OCI-LY7 (cell line): ENCODE results near the gene SCRT2. TPM values are rescaled to one million over a fixed set of nuclear protein-coding genes. Genes with fewer than 3 reads are reported as not detected.

Source experiments
- BruUV-seq: library from RNA; stranded (reverse); fragments of 400-500 nt; replicated peaks from 2 replicates; lab custom pipeline; 2021; lab: Mats Ljungman, UMichigan
- CTCF ChIA-PET: fragments of 300-600 bp; sonication (Branson Sonifier 250); formaldehyde crosslinking; loops from one replicate; lab custom pipeline; 2022; ENCODE audit warnings: antibody characterized with exemption; ENCODE audit not compliant: unreplicated experiment; lab: Charles Lee
- POLR2A ChIA-PET: fragments of 300-600 bp; sonication (Branson Sonifier 250); formaldehyde crosslinking; loops from one replicate; lab custom pipeline; 2022; ENCODE audit warnings: antibody characterized with exemption; lab: Charles Lee
- DNase-seq: peaks from one replicate; pipeline ENCODE4 v3.0.0-alpha.2; 2015; ENCODE audit warnings: low spot score
- H2AFZ ChIP-seq: fragments of 200-600 bp; sonication (generic), shearing (Covaris generic); 2 replicates; pipeline ENCODE4 v1.6.1; 2014; ENCODE audit warnings: mild to moderate bottlenecking, antibody characterized with exemption, low read length, moderate library complexity
- H3K27ac ChIP-seq: fragments of 200-600 bp; sonication (generic); 2 replicates; pipeline ENCODE4 v1.5.1; 2014; ENCODE audit warnings: mixed run types, low read depth, mild to moderate bottlenecking, moderate library complexity, low read length, inconsistent platforms; ENCODE audit not compliant: poor library complexity, severe bottlenecking
- H3K36me3 ChIP-seq: fragments of 200-600 bp; sonication (generic); 2 replicates; pipeline ENCODE4 v1.6.1; 2014; ENCODE audit warnings: mild to moderate bottlenecking, antibody characterized with exemption, low read length, moderate library complexity, mixed read lengths; ENCODE audit not compliant: insufficient read depth
- H3K4me1 ChIP-seq: fragments of 200-600 bp; sonication (generic); 2 replicates; pipeline ENCODE4 v1.5.1; 2014; ENCODE audit warnings: mild to moderate bottlenecking, low read length; ENCODE audit not compliant: insufficient read depth, poor library complexity, severe bottlenecking
- H3K4me2 ChIP-seq: fragments of 200-600 bp; sonication (generic); 2 replicates; pipeline ENCODE4 v1.6.1; 2014; ENCODE audit warnings: mild to moderate bottlenecking, low read length
- H3K4me3 ChIP-seq: fragments of 200-600 bp; sonication (generic); 2 replicates; pipeline ENCODE4 v1.5.1; 2014; ENCODE audit warnings: mild to moderate bottlenecking, low read depth, low read length; ENCODE audit not compliant: poor library complexity, severe bottlenecking
- H3K79me2 ChIP-seq: fragments of 200-600 bp; sonication (generic); 2 replicates; pipeline ENCODE4 v1.6.1; 2016; ENCODE audit warnings: low read depth, mild to moderate bottlenecking, low read length, moderate library complexity, mixed read lengths; ENCODE audit not compliant: insufficient read depth
- H3K9me2 ChIP-seq: fragments of 200-600 bp; sonication (generic); 2 replicates; pipeline ENCODE4 v1.6.1; 2016; ENCODE audit warnings: mild to moderate bottlenecking, low read length, mixed read lengths; ENCODE audit not compliant: insufficient read depth
- H3K9me3 ChIP-seq: fragments of 200-600 bp; sonication (generic); 2 replicates; pipeline ENCODE4 v1.6.1; 2014; ENCODE audit warnings: mild to moderate bottlenecking, mixed run types, low read length, mixed read lengths
- H4K20me1 ChIP-seq: fragments of 200-600 bp; sonication (generic); 2 replicates; pipeline ENCODE4 v1.6.1; 2014; ENCODE audit warnings: mild to moderate bottlenecking, antibody characterized with exemption, low read length, moderate library complexity, mixed read lengths; ENCODE audit not compliant: insufficient read depth
- EZH2phosphoT487 ChIP-seq: fragments of 200-600 bp; sonication (generic); IDR thresholded peaks from 2 replicates; pipeline ENCODE4 v1.6.1; 2018; ENCODE audit warnings: low read depth, borderline replicate concordance, mild to moderate bottlenecking, mixed run types, antibody characterized with exemption, low read length, moderate library complexity, mixed read lengths
- intact Hi-C: fragments of 100-400 bp; cut with micrococcal nuclease; formaldehyde crosslinking; loops from one replicate; pipeline ENCODE4 v1.10.0; 2022; ENCODE audit not compliant: unreplicated experiment
- total RNA-seq, 2 experiments: library from RNA; depleted of rRNA in 1 of 2; stranded (reverse); fragments of >200 nt in 1 of 2; shearing (Covaris generic) in 1 of 2; gene quantifications; 2 replicates each; pipeline ENCODE4 v1.2.3, GENCODE V29; 2014 to 2022
- TF ChIP-seq, protein P1 (sequence below): fragments of 200-600 bp; sonication (generic); conservative IDR thresholded peaks from 2 replicates; pipeline ENCODE4 v1.5.1; 2014; ENCODE audit warnings: mild to moderate bottlenecking, antibody characterized with exemption, low read length, moderate library complexity, mixed read lengths

The SCRT2 gene
- total RNA-seq, 2 experiments from 2014 or later, result not detected

GRCh38 chr20:665276-665675 is 10.3 kb downstream of the SCRT2 start:
- no TSS peak for BruUV-seq
- no peaks in the 10 kb centered on the region for H3K9me3 ChIP-seq
- DNase-seq, result peak; percentile 23
- no peaks in the 10 kb centered on the region for H3K9me2 ChIP-seq
- peaks cover 22% of the 10 kb centered on the region for H3K4me1 ChIP-seq
- H3K36me3 ChIP-seq, result no peaks in the 10 kb centered on the region
- ChIA-PET POLR2A (no interaction called here), CTCF (no interaction called here)
- no peak overlapping the region for H2AFZ ChIP-seq
- no peak overlapping the region for H3K4me3 ChIP-seq
- intact Hi-C loops, result loop anchor here (5.0 kb wide), 1 partner anchor 103 kb away; no protein-coding TSS in a partner anchor
- H3K4me2 ChIP-seq, result 0 out of 2 replicates have a peak overlapping the region, but pooled peaks have one; percentile 6
- no peaks in the 10 kb centered on the region for H3K79me2 ChIP-seq
- no peak for TF ChIP-seq EZH2phosphoT487
- TF ChIP-seq, protein P1, sequence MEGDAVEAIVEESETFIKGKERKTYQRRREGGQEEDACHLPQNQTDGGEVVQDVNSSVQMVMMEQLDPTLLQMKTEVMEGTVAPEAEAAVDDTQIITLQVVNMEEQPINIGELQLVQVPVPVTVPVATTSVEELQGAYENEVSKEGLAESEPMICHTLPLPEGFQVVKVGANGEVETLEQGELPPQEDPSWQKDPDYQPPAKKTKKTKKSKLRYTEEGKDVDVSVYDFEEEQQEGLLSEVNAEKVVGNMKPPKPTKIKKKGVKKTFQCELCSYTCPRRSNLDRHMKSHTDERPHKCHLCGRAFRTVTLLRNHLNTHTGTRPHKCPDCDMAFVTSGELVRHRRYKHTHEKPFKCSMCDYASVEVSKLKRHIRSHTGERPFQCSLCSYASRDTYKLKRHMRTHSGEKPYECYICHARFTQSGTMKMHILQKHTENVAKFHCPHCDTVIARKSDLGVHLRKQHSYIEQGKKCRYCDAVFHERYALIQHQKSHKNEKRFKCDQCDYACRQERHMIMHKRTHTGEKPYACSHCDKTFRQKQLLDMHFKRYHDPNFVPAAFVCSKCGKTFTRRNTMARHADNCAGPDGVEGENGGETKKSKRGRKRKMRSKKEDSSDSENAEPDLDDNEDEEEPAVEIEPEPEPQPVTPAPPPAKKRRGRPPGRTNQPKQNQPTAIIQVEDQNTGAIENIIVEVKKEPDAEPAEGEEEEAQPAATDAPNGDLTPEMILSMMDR, result no peak
- H3K27ac ChIP-seq, result no peak overlapping the region
- no peaks in the 10 kb centered on the region for H4K20me1 ChIP-seq

DNA sequence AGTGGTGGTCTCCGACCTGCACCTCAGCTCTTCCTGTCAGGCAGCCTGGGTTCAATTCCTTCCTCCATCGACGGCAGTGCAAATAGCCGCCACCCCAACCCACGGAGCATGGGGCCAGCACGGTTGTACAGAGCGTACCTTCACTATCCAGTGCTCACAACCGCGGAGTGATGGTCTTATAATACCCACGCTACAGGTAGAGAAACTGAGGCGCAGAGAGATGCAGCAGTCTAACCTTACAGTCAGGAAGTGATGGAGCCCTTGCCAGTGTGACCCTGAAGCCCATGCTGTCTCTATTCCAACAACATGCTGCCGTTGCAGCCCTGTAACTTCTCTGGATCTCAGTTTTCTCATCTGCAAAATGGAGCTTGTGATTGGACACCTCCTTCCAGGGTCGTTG is 11.0 kb downstream of the SCRT2 start:
- Histone ChIP-seq H3K4me3 (no peak overlapping the region), H4K20me1 (no peaks in the 10 kb centered on the region), H3K9me2 (no peaks in the 10 kb centered on the region), H2AFZ (no peak overlapping the region), H3K9me3 (no peaks in the 10 kb centered on the region), H3K36me3 (no peaks in the 10 kb centered on the region), H3K4me1 (peaks cover 22% of the 10 kb centered on the region), H3K27ac (no peak overlapping the region), H3K4me2 (0 out of 2 replicates have a peak overlapping the region, but pooled peaks have one; percentile 6), H3K79me2 (no peaks in the 10 kb centered on the region)
- TF ChIP-seq, protein P1, result no peak
- TF ChIP-seq EZH2phosphoT487, result no peak
- ChIA-PET CTCF (no interaction called here), POLR2A (no interaction called here)
- BruUV-seq, result no TSS peak
- intact Hi-C loops, result no loop called here
- DNase-seq, result no peak

GRCh38 chr20:664151-664550 is 11.5 kb downstream of the SCRT2 start:
- Histone ChIP-seq H3K4me3 (no peak overlapping the region), H3K9me3 (no peaks in the 10 kb centered on the region), H3K4me1 (peaks cover 22% of the 10 kb centered on the region), H2AFZ (no peak overlapping the region), H3K79me2 (no peaks in the 10 kb centered on the region), H3K27ac (no peak overlapping the region), H3K9me2 (no peaks in the 10 kb centered on the region), H4K20me1 (no peaks in the 10 kb centered on the region), H3K36me3 (no peaks in the 10 kb centered on the region), H3K4me2 (no peak overlapping the region)
- ChIA-PET CTCF (no interaction called here), POLR2A (no interaction called here)
- no TSS peak for BruUV-seq
- intact Hi-C loops, result no loop called here
- no peak for DNase-seq
- TF ChIP-seq EZH2phosphoT487, result no peak
- TF ChIP-seq, protein P1, result no peak
